ENCODE results near the gene FAM110A.
"Not testable (repeated sequence)": the region's sequence is repeated elsewhere in the genome, so short reads cannot be mapped to it uniquely, and the experiment has no call there.

Gene FAM110A

DNA sequence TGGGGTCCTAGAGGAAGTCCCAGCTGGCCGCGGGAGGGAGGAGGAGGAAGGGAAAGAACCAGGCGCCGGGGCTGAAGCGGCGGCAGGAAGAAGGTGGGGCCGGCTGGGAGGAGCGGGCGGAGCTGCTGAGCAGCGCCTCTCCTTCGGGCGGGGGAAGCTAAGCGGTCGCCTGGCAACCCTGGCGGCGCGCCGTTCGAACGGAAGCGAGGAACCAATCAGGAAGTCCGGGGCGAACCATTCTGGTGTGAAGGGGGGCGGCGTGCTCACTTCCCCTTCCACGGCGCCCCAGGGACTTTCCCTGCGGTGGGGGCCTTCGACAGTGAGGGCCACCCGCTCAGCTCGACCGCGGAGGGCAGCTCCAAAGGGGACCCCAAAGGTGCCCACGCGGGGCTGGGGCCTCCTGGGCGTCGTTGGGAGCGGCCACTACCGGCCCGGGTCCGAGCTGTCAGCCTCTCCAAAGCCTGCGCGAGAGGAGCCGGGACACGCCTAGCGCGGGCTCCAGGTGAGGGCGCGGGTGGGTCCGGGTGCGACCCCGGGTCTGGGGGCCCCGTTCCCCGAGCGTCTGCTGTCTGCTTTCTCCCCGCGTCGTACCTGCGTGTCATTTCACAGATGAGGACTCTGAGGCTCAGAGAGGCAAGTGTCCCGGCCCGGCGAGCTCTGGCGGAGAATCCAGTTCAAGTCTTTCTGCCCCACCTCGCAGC lies at the start of gene FAM110A:
Gene FAM110A, plus strand, starts transcription at position 266 of the 701 bp plus-strand sequence. CDS start 11,090 bp downstream, outside the sequence.
- peak; percentile 93 for DNase-seq (ENCODE audit: low read depth)

GRCh38 chr20:787825-788224 lies 45.7 kb upstream of the FAM110A start:
- no peak for DNase-seq (ENCODE audit: low read depth)

DNA sequence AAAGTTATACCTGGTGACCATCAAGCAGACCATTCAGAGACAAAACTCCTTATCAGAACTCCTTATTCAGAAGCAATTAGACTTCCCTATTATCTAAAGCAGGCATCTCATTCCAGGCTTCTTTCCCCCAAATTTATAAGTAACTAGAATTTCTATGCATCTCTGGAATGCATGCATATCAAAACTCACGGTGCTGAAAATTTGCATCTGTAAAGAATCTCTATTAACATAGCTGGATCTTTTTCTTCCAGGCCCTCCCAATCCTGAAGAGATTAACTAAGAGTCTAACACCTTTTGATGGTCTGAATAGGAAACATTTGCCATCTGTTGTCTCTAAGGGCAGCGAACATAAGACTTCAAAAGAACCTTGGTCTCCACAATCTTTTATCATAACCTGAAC lies 42.5 kb upstream of the FAM110A start:
- DNase-seq (ENCODE audit: low read depth), result no peak

GRCh38 chr20:792248-792647 lies 41.3 kb upstream of the FAM110A start:
- no peak for DNase-seq (ENCODE audit: low read depth)

GRCh38 chr20:796921-797320 lies 36.6 kb upstream of the FAM110A start:
- no peak for DNase-seq (ENCODE audit: low read depth)

DNA sequence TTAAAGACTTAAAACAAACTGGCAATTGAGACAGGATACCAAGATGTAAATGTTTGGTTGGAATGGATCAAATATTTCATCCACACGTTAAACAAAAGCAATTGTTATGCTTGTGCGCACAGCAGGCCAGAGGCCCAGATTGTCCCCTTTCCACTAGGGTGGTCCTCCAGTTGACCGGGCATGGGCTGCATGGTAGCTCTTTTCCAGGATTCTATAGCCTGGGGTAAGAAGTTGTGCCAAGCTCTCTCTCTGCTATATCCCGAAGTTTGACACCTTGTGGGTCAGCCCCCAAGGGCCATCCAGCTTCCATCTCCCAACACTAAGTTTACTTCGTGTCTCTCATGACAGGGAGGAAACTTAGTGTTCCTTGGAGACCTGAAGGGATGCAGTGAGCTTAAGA lies 34.8 kb upstream of the FAM110A start:
- DNase-seq (ENCODE audit: low read depth), result not testable (repeated sequence)

GRCh38 chr20:800026-800425 lies 33.5 kb upstream of the FAM110A start:
- not testable (repeated sequence) for DNase-seq (ENCODE audit: low read depth)

DNA sequence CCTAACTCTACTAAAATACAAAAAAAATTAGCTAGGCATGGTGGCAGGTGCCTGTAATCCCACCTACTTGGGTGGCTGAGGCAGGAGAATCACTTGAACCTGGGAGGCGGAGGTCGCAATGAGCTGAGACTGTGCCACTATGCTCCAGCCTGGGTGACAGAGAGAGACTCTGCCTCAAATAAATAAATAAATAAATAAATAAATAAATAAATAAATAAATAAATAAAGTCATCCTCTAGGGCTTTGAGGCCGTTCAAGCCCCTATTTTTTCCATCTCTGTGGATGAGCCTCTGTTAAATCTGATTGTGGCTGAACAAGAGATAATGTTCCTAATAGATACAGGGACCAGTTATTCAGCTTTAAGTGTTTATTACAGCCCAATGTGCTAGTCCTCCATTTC lies 31.8 kb upstream of the FAM110A start:
- no peak for DNase-seq (ENCODE audit: low read depth)

- no peak for DNase-seq (ENCODE audit: low read depth)
These were observed 27.8 kb upstream of the FAM110A start for GRCh38 chr20:805713-806112.

DNA sequence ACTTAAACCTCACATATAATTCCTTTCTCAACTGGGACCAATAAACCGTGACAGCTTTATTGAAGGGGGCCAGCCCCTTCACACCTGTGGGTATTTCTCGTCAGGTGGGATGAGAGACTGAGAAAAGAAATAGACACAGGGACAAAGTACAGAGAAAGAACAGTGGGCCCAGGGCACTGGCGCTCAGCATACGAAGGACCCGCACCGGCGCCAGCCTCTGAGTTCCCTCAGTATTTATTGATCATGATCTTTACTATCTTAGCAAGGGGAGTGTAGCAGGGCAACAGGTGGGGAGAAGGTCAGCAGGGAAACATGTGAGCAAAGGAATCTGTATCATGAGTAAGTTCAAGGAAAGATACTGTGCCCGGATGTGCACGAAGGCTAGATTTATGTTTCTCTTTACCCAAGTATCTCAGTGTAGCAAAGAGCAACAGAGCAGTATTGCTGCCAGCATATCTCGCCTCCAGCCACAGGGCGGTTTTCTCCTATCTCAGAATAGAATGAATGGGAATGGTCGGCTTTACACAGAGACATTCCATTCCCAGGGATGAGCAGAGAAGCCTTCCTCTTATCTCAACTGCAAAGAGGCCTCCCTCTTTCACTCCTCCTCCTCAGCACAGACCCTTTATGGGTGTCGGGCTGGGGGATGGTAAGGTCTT lies 21.6 kb upstream of the FAM110A start:
- not testable (repeated sequence) for DNase-seq (ENCODE audit: low read depth)

GRCh38 chr20:812435-812814 lies 21.1 kb upstream of the FAM110A start:
- DNase-seq (ENCODE audit: low read depth), result not testable (repeated sequence)

DNA sequence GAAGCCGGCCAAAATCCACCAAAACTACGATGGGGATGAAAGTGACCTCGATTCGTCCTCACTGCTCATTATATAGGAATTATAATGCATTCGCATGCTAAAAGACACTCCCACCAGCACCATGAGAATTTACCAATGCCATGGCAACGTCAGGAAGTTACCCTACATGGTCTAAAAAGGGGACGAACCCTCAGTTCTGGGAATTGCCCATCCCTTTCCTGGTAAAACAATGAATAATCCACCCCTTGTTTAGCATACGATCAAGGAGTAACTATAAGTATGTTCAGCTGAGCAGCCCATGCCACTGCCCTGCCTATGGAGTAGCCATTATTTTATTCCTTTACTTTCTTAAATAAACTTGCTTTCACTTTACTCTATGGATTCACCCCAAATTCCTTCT lies 20.1 kb upstream of the FAM110A start:
- DNase-seq (ENCODE audit: low read depth), result no peak

DNA sequence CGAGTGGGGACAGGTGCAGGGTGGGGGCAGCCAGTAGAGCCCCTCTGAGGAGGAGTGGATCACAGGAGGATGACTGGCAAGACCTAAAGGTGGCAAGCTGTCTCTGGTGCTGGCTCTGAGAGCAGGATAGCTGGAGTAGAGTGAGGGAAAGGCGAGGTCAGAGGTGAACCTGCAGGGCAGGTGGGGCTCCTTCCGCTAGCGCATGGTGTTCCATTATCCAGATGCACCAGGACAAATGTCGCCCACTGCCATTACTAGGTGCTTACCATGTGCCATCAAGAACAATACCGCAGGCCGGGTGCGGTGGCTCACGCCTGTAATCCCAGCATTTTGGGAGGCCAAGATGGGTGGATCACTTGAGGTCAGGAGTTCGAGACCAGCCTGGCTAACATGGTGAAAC lies 18.3 kb upstream of the FAM110A start:
- DNase-seq (ENCODE audit: low read depth), result no peak

DNA sequence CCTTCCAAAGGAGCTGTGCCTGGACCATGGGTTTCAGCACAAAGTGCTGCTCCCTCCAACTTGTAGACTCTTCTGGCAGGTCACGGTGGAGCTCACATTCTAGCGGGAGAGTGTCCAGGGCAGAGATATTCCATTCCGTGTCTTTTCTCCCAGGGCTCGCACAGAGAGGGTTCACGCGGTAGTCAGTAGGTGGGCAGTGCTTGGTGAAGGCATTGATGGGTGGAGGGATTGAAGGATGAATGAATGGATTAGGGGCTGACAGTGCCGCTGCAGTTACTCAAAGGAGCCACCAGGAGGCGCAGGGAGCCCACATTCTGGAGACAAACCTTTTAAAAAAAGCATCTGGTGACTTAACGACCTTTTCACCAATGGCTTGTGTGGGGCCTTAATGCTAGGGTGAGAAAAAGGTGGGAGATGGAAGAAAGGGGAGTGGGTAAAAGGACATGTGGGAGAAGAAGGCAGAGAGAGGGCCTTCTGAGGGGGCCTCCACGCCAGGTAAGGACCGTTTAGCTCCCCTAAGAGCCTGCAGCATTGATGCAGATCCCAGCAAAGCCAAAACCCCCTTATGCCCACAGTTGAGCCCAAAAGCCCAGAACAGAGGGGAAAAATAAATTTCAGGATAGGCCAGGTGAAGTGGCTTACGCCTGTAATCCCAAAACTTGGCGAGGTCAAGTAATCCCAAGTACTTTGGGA lies 17.5 kb upstream of the FAM110A start:
- DNase-seq (ENCODE audit: low read depth), result peak; percentile 44

DNA sequence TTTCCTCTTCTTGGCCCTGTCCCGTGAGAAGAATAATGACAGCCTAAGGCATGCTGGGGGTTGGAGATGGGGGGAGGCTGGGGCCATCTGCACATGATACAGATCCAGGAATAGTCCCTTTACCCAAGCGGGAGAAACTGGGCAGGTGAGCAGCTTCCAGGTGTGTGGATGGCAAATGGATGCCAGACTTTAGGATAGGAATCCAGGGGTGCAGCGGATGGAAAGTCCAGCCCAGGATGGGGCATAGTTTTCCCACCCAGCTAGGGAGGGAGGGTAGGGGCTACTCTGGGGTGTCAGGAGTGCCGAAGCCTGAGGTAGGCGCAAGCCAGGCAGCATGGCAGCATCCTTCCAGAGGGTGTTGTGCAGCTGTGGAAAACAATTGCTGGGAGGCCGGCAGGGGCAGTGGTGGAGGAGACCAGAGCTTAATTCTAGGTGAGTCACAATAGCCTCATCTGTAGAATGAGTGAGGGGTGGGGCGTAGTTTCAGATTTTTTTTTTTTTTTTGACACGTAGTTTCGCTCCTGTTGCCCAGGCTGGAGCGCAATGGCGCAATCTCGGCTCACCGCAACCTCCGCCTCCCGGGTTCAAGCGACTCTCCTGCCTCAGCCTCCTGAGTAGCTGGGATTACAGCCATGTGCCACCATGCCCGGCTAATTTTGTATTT lies 15.4 kb upstream of the FAM110A start:
- no peak for DNase-seq (ENCODE audit: low read depth)

- no peak for DNase-seq (ENCODE audit: low read depth)
These were observed 13.7 kb upstream of the FAM110A start for GRCh38 chr20:819680-820322.

DNA sequence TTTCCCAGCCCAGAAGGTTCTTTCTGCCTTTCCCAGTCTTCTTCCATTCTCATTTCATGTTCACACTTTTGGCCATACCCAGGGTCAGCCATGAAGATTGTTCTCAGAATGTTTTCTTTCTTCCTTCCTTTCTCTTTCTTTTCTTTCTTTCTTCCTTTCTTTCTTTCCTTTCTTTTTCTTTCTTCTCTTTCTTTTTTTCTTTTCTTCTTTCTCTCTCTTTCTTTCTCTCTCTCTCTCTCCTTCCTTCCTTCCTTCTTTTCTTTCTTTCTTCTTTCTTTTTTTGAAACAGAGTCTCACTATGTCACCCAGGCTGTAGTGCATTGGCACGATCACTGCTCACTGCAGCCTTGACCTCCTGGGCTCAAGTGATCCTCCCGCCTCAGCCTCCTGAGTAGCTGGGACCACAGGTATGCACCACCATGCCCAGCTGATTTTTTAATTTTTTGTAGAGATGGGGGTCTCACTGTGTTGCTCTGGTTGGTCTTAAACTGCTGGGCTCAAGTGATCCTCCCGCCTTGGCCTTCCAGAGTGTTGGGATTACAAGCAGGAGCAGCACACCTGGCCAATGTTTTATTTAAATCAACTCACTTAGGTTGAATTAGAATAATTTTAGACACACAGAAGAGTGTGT lies 13.1 kb upstream of the FAM110A start:
- DNase-seq (ENCODE audit: low read depth), result no peak

- DNase-seq (ENCODE audit: low read depth), result no peak
These were observed 12.3 kb upstream of the FAM110A start for GRCh38 chr20:821046-821730.

GRCh38 chr20:821731-822065 lies 11.8 kb upstream of the FAM110A start:
- no peak for DNase-seq (ENCODE audit: low read depth)

DNA sequence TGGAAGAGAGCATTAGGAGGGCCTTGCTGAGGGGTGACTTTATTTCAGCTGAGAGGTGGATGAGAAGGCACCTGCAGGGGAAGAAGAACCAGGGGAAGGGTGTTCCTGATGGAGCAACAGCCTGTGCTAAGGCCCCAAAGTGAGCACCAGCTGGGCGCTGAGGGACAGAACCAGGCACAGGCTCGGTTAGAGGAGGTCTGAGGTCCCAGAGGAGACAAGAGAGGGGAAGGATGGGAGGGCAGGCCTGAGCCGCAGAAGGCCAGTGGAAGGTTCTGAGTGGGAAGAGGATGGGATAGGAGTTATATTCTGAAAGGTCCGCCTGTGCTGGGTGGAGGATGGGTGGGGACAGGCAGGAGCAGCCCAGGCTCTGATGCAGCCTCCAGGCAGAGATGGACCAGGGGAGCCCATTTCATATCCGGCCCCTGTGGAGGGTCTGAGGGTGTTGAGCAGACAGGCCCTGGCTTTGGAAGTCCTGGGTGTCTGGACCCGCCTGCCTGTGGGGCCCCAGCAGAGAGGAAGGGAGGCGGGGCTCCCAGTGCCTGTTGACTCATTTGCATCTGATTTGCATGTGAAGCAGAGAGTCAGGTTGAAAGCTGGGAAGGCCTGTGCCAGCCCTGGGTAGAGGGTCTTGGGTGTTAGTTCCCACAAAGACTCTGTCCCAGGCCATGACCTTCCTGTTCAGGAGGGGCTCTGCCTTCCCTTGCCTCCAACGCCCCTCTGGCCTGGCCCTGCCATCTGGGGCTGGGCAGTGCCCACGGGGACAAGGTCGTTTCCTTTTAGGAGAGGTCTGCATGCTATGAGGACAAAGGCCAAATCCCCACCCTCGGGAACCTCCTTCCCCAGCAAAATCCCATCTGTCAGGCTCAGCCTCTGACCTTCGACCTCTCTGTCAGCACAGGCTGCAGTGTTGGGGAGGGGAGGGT lies 10.6 kb upstream of the FAM110A start:
- no peak for DNase-seq (ENCODE audit: low read depth)

All from stimulated activated CD8-positive, alpha-beta memory T cell treated with anti-CD3 and anti-CD28 coated beads, Interleukin-15, amount 100 ng/mL, for 1 hour (primary cell).